NCI-H1694 treated with DMSO at 0.1 percent for 48 hours (cell line): Measurements from ENCODE around the gene NDRG2.

Source experiments
- DNase-seq: peaks from one replicate; lab custom pipeline; 2025; lab: John Stamatoyannopoulos, UW

The NDRG2 gene

DNA sequence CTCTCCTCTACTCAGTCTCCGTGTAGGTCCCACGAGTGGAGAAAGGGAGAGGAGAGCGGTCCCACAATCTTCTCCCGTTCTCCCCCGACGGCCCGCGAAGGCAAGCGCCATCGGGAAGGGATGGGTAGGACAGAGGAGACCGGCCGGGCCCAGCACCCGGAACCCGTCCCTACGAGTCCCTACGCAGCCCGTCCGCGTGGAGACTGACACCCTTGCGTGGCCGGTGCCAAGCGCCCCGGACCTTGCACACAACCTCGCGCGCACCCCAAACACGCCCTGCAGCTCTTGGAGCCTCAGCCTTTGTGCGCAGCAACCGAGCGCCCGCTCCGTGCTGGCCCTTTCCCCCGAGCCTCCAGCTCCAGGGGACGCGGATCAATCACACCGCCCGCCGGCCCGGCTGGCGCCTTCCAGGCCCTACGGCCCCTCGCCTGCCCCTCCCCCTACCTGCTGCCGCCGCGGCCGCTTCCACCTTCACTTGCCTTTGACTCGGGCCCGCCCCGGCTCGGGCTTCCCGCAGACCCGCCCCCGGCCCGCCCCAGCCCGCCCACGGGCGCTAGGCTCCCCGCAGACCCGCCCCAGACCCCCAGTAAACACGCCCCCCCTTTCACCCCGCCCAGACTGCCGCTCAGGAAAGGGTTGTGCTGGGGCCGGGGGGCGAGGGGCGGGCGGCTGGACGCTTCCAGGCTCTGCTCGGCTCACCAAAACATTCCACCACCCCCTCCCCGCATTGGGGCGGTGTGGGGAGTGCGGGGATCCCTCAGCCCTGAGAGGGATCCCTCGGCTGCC, at the start of gene NDRG2:
TSS of gene NDRG2 (minus strand) at position 477 of the 786 bp plus-strand sequence. CDS start 1,746 bp downstream, outside the sequence.
- DNase-seq, result peak; percentile 31

DNA sequence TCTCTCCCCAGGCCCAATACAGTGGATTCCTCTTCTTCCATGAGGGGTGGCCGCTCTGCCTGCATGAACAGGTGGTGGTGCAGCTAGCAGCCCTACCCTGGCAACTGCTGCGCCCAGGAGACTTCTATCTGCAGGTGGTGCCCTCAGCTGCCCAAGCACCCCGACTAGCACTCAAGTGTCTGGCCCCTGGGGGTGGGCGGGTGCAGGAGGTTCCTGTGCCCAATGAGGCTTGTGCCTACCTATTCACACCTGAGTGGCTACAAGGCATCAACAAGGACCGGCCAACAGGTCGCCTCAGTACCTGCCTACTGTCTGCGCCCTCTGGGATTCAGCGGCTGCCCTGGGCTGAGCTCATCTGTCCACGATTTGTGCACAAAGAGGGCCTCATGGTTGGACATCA, 49.1 kb upstream of the NDRG2 start:
- no peak for DNase-seq

DNA sequence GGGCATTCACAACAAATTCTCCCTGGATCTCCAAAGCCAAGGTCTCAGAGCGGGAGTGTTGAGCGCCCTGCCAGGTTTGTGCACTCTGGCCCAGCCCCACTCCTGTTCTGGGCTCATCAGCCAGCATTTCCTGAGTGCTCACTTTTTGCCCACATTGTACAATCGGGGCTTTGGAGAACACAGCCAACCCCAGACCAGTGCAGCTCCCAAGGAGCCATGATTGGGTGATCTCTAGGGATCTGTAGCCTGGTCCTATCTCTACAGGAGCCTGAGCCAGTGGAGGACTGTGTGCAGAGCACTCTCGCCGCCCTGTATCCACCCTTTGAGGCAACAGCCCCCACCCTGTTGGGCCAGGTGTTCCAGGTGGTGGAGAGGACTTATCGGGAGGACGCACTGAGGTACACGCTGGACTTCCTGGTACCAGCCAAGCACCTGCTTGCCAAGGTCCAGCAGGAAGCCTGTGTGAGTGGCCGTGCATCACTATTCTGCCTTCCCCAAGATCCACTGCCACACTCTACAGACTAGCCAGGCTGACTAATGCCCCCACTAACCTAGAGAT, 48.0 kb upstream of the NDRG2 start:
- DNase-seq, result no peak

DNA sequence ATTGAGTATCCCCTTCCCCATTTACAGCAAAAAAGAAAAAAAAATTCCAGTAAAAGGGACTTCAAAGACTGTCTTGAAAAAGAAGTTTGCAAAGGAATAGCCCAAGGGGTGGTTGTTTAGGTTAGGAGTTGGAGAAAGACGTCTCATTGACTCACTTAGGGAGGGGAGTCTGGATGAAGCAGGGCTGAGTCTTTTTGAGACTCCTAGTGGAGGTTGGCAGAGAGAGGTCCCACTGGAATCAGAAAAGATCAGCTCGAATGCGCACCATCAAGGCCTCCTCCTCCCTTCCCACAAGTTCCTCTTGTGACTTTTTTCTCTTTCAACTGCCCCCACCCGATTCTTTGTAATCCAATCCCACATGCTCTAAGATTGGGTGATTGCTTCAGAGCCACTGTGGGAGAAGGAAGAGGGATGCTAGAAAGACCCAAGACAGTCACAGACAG, 47.2 kb upstream of the NDRG2 start:
- DNase-seq, result no peak

DNA sequence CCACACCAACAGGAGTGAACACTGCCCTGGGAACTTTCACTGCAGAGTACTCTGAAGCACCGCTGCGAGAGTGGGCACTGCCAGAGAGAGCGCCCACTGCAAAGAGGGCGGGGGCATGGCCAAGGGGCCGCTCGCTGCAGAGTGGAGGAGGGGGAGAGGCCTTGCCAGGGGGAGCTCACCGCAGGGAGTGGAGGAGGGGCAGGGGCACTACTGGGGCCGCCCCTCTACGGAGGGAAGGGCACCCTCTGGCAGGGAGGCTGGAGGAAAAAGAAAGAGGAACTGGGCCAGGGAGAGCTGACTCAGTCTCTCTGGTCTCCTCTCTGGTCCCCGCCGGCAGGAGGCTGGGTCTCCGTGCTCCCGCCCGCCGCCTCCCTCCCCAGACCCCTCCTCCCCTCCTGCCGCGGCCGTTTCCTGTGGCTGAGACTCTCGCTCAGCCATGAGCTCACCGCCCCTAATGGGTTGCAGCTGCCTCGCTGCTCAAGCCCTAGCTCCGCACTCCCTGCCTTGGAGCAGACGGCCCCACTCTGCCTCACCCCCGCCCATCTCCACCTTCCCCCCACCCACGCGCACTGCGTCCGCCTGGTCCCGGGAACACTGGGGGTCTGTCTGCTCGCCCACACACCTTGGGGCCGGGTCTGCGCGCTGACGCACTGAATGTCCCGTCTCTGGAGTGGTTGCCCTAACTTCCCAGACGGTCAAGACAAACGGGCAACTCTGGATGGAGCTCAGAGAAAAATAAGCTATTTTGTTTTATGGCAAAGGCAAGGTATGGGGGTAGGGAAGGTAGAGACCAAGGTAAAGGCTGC, 46.6 kb upstream of the NDRG2 start:
- peak; percentile 6 for DNase-seq

DNA sequence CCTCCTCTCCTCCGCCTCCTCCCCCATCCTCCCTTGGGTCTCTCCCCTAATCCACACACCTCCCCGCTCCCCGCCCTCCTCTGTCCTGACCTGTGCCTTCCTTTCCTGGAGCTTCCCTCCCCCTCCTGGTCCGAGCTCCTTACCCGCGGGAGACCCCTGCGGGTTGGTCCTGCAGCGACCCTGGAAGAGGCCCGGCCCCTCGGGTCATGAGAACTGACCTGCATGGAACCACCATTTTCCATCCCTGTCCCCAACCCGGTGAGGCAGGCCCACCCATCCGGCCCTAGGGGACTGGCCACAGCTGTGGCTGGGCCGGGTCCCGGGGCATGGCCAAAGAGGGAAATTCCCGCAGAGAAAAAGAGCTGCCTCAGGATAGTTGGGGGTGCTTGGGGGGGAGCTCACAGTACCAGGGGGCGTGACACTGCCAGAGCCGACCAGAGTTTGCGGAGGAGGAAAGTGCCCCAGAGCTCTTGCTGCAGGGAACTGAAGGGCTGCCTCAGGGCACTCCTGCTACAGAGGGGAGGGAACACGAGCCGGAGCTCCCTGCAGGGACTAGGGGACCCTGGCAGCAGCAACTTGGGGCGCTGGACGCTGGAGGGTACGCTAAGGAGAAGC, 45.9 kb upstream of the NDRG2 start:
- no peak for DNase-seq

DNA sequence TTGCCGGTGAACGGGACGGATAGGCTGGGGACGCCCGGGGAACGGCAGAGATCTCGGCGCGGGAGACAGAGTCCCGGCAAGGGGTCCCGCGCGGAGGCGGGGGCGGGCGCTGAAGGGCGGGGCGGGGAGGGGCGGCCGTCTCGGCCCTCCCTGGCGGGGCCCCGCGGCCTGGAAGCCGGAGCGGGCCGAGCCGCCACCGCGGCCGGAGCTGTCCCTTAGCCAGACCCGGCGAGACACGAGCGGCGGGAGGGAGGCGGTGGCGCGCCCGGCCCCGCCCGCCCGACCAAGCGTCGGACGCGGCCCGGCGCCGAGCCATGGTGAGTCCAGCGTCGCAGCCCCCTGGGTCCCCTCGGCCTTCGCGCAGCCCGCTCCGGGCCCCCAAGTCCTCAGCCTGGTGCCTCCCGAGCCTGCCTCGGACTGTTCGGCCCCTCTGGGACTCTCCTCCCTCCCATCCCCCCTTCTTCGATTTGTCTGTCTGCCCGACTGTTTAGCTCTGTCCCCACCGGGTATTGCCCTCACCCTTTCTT, 45.3 kb upstream of the NDRG2 start, which contains the start of gene ARHGEF40:
TSS of gene ARHGEF40 (plus strand) at position 222 of the 527 bp plus-strand sequence. CDS start at position 315, 93 bp downstream.
- DNase-seq, result no peak

DNA sequence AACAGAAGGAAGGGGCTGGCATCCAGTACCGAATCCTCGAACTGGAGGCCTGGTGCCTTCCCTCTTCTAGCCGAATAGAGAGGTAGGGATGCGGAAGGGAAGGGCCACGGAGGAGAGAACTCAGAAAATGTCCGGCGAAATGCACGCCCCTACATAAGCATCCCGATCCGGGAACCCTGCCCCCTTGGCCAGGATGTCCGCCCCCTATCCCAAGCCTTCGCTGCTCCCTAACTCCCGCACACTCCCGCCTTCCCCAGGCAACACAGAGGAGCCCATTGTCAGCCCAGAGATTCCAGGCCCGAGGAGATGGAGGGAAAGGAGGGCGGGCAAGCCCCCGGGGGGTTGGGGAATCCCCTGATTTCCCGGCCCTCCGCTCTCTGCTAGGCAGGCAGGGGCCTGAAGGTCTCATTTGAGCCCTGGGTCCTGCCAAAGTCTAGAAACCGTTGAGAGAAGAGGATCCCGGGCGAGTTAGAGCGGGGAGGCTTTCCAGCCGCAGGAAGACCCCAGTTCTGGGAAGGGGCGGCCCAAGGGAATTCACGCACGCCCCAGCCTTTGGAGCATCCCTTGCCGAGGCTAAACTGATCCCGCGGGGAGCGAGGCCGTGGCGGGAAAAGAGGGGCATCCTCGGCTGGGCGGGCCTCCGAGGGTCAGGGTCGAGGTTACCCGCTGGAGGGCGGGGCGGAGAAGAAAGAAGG, 44.7 kb upstream of the NDRG2 start:
- peak; percentile 36 for DNase-seq

DNA sequence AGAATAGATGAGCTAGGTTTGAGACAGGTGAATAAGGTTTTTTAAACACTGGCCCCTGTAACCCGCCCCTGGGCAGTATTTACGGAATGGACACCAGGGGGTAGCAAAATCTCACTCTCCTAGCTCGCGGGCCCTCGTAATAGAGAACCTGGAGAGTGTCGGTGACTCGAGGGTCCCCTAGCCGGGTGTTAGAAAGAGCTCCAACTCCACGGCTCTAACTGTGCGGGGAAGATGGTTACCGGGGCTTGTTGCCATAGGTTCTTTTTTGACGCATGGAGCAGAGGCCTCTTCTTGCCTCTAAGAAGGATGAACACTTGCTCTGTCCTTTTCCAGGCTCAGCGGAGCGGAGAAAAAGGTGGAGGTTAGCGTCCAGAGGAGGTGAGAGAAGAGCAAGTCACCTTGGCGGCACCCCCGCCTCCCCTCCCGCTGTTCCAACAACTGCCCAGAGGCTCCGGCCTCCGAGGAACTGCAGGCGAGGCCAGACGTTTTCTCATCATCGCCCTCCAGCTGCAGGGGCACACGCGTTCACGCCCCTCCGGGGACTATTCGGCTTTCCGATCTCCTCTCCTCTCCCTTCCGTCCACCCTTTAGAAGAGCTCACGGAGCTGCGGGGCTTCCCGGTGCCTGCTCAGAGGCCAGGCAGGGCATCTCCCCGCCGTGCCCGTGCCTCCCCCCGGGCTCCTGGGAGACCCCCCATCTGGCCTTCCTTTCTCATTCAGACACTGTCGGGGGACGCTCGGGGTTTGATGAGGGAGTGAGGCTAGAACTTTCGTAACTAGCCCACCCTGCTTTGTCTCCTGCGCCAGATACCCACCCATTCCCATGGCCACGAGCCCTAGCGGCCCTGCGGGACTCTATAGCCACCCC, 43.9 kb upstream of the NDRG2 start:
- peak; percentile 79 for DNase-seq

DNA sequence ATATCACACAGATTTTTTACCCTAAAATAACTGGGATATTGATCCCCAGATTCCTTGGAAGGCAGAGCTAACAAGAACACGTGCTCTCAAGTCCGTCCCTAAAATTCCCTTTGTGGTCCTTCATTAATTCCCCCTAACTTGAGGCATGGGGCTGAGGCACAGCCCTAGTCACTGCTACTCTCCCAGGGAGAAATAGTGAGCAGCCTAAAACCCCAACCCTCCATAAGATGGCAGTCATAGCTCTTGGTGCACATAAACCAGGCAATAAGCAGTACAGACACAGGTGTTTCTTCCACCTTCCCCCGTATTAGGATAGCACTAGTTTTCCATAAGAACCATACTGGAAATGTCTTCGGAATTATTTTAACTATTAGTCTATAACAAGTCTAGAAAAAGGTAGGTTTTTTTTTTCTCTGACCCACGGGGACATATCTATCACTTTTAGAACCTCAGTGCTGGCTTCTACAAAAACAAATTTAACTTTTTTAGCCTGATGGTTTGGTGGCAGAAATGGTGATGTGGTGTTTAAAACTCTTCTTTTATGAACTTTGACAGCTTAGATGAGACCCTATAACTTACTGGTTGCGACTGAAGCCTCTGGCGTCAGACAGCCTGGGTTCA, 42.1 kb upstream of the NDRG2 start:
- DNase-seq, result peak; percentile 31

DNA sequence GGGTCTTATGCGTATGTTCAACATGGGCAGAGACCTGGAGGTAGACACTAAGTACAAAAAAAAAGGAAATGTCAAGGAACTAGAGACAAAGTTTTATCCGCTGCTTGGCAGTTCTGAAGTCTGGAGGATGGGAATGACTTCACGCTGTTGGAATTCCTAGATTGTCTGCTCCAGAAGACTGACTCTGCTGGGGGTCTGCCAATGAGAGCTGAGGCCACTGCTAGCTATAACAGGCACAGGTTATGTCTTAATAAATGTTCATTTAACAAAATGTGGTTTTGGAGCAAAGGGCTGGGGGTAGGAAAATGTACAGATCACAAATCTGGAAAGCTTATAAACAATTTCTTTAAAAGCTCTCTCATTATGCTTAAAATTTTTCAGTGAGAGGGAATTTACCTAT, 38.6 kb upstream of the NDRG2 start:
- no peak for DNase-seq

DNA sequence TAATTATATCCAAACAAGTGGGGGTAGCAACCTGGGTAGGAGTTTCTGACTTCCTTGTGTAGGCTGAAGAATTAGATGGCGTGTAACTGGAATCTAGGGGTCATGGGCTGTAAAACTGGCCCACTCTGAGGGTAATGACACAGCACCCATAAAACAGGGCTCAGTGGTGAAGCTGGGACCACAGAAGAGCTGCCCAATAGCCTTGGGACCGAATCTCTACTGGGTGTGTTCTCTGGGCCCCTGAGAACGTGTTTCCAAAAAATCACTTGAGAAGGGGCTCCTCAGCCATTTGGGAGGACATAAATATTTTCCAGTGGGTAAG, 36.4 kb upstream of the NDRG2 start:
- DNase-seq, result no peak

DNA sequence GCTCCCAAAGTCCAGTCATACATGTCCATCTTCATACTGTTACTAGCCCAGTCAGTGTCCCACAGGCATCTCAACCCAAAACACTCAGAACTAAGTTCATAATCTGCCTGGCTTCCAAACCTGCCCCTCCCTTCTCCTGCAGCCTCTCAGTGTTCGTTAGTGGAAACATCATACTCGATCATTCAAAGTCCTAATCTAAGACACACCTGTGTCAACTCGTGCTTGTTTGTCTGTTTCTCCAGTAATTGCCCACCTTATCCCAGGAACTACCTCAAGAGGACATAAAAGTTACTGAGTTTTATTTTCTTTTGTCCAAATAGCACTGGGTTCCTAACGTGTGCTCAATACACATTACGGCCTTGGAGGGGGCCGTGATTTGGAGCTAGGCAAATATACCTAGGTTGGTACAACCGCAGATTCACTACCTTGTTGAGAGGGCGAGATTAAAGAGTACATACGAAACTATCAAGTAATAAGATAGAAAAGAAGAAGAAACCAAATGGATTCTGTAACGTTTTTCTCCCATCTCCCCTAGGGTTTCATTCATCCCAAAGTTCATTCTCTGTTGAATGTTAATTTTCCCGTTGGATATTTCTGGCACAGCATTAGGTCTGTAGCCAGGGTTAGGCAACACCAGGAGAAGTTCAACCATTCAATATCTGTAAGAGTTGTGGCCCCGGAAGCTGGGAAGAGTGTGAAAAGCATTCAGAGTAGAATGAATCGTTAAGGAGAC, 35.9 kb upstream of the NDRG2 start:
- no peak for DNase-seq

DNA sequence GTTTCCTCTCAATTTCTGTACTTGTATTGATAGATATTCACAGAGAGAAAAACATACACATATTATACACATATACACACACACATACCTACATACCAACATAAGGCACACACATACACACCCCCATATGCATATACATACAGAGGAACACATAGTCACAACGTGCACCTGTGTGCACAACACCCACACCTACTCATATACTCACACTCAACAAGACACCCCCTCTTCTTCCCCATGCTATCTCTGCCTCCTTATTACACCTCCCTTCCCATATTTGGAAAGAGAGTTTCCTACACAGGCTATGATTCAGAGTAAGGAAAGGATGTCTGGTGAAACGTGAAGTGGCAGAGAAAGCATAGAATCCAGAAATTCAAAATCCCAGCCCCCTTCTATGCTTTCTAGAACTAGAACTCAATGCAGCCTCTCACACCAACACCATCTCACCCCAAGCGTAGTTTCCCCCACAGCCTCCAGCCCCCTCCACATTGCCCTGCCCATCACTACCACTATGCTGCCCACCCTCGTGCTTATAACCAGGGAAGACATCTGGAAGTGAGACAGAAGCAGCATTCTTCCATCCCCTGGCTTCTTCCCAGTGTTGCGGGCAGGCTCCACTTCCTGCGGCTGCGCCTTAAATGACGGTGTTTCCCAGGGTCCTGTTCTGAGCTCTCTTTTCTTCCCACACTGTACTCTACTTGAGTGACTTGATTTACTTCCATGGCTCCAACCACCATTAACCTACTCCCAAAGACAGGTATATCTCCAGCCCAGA, 35.2 kb upstream of the NDRG2 start:
- DNase-seq, result no peak

DNA sequence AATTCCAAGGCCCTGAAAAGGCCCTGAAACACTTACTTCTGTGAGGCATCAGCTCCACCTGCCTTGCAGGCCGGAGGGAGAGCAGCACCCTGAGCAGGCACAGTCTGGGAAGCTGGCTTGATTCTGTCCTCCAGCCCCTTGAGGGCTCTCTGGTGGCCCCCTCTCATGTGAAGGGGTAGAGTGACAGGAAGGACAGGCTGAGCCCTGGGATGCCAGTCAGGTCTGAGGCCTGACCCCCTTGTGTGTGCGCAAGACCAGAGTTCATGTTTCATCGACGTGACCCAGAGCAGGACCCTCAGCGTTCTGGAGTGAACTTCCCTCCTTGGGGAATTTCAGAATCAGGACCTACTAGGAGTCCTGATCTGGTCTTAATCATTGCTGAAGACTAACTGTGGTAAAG, 34.0 kb upstream of the NDRG2 start:
- no peak for DNase-seq

DNA sequence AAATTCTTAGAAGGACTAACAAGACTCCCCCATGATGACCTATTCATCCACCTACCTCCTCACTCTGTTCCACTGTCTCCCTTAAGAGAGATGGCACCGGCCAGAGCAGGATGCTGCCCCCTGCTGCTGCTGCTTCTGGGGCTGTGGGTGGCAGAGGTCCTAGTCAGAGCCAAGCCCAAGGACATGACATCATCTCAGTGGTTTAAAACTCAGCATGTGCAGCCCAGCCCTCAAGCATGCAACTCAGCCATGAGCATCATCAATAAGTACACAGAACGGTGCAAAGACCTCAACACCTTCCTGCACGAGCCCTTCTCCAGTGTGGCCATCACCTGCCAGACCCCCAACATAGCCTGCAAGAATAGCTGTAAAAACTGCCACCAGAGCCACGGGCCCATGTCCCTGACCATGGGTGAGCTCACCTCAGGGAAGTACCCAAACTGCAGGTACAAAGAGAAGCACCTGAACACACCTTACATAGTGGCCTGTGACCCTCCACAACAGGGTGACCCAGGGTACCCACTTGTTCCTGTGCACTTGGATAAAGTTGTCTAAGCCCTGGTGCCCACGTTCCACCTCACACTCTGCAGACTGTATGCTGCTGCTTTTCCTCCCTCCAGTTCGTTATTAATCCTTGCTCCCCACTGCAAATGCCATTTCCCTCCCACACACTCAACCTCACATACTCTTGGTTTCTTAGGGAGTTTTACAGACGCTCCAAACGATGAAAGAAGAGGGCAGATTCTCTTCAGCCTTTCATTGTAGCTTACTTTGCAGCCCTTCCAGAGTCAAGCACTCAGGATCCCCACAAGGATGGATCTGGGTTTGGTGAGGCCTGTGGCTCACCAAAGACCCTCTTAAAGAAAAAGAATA, 33.2 kb upstream of the NDRG2 start, which contains the start of gene RNASE8:
TSS of gene RNASE8 (plus strand) at position 20 of the 873 bp plus-strand sequence. CDS start at position 91, 71 bp downstream.
- no peak for DNase-seq

DNA sequence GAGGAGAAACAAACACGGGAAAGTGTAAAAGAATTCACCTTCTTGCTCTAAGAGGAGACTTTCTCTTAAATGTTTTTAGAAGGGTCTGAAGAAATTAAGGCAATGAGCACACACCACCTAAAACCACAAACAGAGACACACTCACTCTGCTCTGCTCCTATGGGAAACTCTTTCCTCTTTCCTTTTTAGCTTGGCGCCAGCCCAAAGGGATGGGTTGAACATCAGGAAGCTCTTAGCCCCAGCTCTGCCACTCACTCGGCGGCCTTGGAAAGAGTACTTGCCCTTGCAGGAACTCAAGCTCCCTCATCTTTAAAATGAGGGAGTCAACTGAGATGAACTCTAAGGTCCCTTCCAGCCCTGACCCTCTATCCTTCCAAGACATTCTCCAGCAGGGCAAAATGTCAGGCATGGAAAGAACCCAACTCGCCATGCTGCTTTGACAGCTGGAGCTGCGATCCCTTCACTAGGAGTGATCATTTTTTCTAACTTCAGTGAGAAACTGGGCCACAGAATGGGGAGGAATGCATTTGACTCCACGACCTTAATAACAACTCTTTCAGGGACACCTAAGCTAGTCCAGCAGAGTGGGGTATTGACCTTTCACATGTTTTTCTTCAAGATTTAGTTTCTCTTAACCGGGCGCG, 31.8 kb upstream of the NDRG2 start:
- DNase-seq, result no peak
